ENCODE data around the gene ITPR1.

ITPR1 gene

GRCh38 chr3:4508048-4508981, 15.2 kb downstream of the ITPR1 start:
- 60% methylated on average over 5 of the region's 8 CpGs for WGBS (ENCODE audit: insufficient coverage)
- H3K4me1 ChIP-seq (ENCODE audit: control extremely low read depth in 1 of 4, control insufficient read depth in 4 of 4, insufficient read depth in 4 of 4, low read length in 3 of 4), result peaks cover 39 to 82% (median 61%) of the 10 kb centered on the region in 4 experiments
- no peaks in the 10 kb centered on the region for H3K9me3 ChIP-seq (ENCODE audit: control extremely low read depth in 1 of 5, control insufficient read depth in 4 of 5, insufficient read depth in 2 of 5, low read depth in 1 of 5, low read length in 4 of 5)
- no peaks in the 10 kb centered on the region for H3K27me3 ChIP-seq (replicated peaks in 2 of 5; ENCODE audit: control insufficient read depth in 4 of 5, insufficient read depth in 5 of 5, low read length in 4 of 5)
- H3K36me3 ChIP-seq (ENCODE audit: control insufficient read depth in 4 of 4, insufficient read depth in 4 of 4, low read length in 3 of 4), result peaks cover 0 to 26% (median 4%) of the 10 kb centered on the region in 4 experiments
- POLR2A ChIA-PET, result interaction anchor here (0.6 to 1.1 kb wide), 3 partner anchors 16 to 157 kb away, joined by 3 to 5 read pairs (median 4); partner anchors contain the start of gene ITPR1
- H3K27ac ChIP-seq (ENCODE audit: insufficient read depth in 1 of 2, low read depth in 1 of 2, low read length in 2 of 2, poor library complexity in 1 of 2, severe bottlenecking in 2 of 2), result peak overlapping the region in 1 of 2 experiments; percentile 64
- H3K4me3 ChIP-seq (ENCODE audit: control insufficient read depth in 1 of 7, extremely low read depth in 1 of 7, insufficient read depth in 4 of 7, low read depth in 2 of 7, low read length in 6 of 7), result peak overlapping the region in 2 of 7 experiments; percentile 19 to 26
- DNase-seq, result peak in 2 of 3 donors; percentile 55 to 72
- CTCF ChIA-PET, result interaction anchor here (1.0 to 10.3 kb wide), 11 partner anchors 9 to 158 kb away, joined by 3 to 80 read pairs (median 4); partner anchors contain the start of gene ITPR1

- Histone ChIP-seq H3K4me3 (ENCODE audit: control insufficient read depth in 1 of 7, extremely low read depth in 1 of 7, insufficient read depth in 4 of 7, low read depth in 2 of 7, low read length in 6 of 7) (no peak overlapping the region), H3K4me1 (ENCODE audit: control extremely low read depth in 1 of 4, control insufficient read depth in 4 of 4, insufficient read depth in 4 of 4, low read length in 3 of 4) (peaks cover 36 to 76% (median 54%) of the 10 kb centered on the region in 4 experiments), H3K27ac (ENCODE audit: insufficient read depth in 1 of 2, low read depth in 1 of 2, low read length in 2 of 2, poor library complexity in 1 of 2, severe bottlenecking in 2 of 2) (no peak overlapping the region), H3K36me3 (ENCODE audit: control insufficient read depth in 4 of 4, insufficient read depth in 4 of 4, low read length in 3 of 4) (peaks cover 0 to 26% (median 4%) of the 10 kb centered on the region in 4 experiments), H3K9me3 (ENCODE audit: control extremely low read depth in 1 of 5, control insufficient read depth in 4 of 5, insufficient read depth in 2 of 5, low read depth in 1 of 5, low read length in 4 of 5) (no peaks in the 10 kb centered on the region), H3K27me3 (replicated peaks in 2 of 5; ENCODE audit: control insufficient read depth in 4 of 5, insufficient read depth in 5 of 5, low read length in 4 of 5) (no peaks in the 10 kb centered on the region)
- ChIA-PET CTCF (interaction anchor here (1.0 to 10.3 kb wide), 7 partner anchors 8 to 158 kb away, joined by 3 to 80 read pairs (median 4); partner anchors contain the start of gene ITPR1), POLR2A (interaction anchor here (0.6 kb wide), 1 partner anchor 62 kb away, joined by 4 read pairs; no protein-coding TSS in a partner anchor)
- DNase-seq, result no peak
These were observed 15.9 kb downstream of the ITPR1 start for GRCh38 chr3:4509043-4509442.

- ChIA-PET CTCF (interaction anchor here (1.1 to 10.3 kb wide), 7 partner anchors 7 to 159 kb away, joined by 3 to 80 read pairs (median 4); no protein-coding TSS in a partner anchor), POLR2A (interaction anchor here (0.6 to 3.2 kb wide), 2 partner anchors 9 to 17 kb away, joined by 5 to 12 read pairs; partner anchors contain the start of gene ITPR1)
- no peak overlapping the region for H3K27ac ChIP-seq (ENCODE audit: insufficient read depth in 1 of 2, low read depth in 1 of 2, low read length in 2 of 2, poor library complexity in 1 of 2, severe bottlenecking in 2 of 2)
- H3K36me3 ChIP-seq (ENCODE audit: control insufficient read depth in 4 of 4, insufficient read depth in 4 of 4, low read length in 3 of 4), result peaks cover 2 to 26% (median 4%) of the 10 kb centered on the region in 4 experiments
- H3K4me3 ChIP-seq (ENCODE audit: control insufficient read depth in 1 of 7, extremely low read depth in 1 of 7, insufficient read depth in 4 of 7, low read depth in 2 of 7, low read length in 6 of 7), result no peak overlapping the region
- 93% methylated on average over 4 of the region's 5 CpGs for WGBS (ENCODE audit: insufficient coverage)
- peaks cover 29 to 76% (median 53%) of the 10 kb centered on the region in 4 experiments for H3K4me1 ChIP-seq (ENCODE audit: control extremely low read depth in 1 of 4, control insufficient read depth in 4 of 4, insufficient read depth in 4 of 4, low read length in 3 of 4)
- no peaks in the 10 kb centered on the region for H3K27me3 ChIP-seq (replicated peaks in 2 of 5; ENCODE audit: control insufficient read depth in 4 of 5, insufficient read depth in 5 of 5, low read length in 4 of 5)
- DNase-seq, result no peak
- H3K9me3 ChIP-seq (ENCODE audit: control extremely low read depth in 1 of 5, control insufficient read depth in 4 of 5, insufficient read depth in 2 of 5, low read depth in 1 of 5, low read length in 4 of 5), result no peaks in the 10 kb centered on the region
These were observed 17.0 kb downstream of the ITPR1 start for GRCh38 chr3:4509983-4510755.

- CTCF ChIA-PET, result interaction anchor here (0.8 to 10.3 kb wide), 7 partner anchors 6 to 161 kb away, joined by 3 to 80 read pairs (median 4); partner anchors contain the start of gene ITPR1
- POLR2A ChIA-PET, result interaction anchor here (3.2 kb wide), 1 partner anchor 18 kb away, joined by 12 read pairs; the partner anchor contains the start of gene ITPR1
These were observed 18.5 kb downstream of the ITPR1 start for GRCh38 chr3:4511491-4512262.

GRCh38 chr3:4512895-4513616, 19.9 kb downstream of the ITPR1 start:
- Histone ChIP-seq H3K4me3 (ENCODE audit: control insufficient read depth in 1 of 7, extremely low read depth in 1 of 7, insufficient read depth in 4 of 7, low read depth in 2 of 7, low read length in 6 of 7) (peak overlapping the region in 1 of 7 experiments; percentile 0), H3K4me1 (ENCODE audit: control extremely low read depth in 1 of 4, control insufficient read depth in 4 of 4, insufficient read depth in 4 of 4, low read length in 3 of 4) (peaks cover 18 to 76% (median 56%) of the 10 kb centered on the region in 4 experiments), H3K27ac (ENCODE audit: insufficient read depth in 1 of 2, low read depth in 1 of 2, low read length in 2 of 2, poor library complexity in 1 of 2, severe bottlenecking in 2 of 2) (peak overlapping the region in 1 of 2 experiments; percentile 39), H3K27me3 (replicated peaks in 2 of 5; ENCODE audit: control insufficient read depth in 4 of 5, insufficient read depth in 5 of 5, low read length in 4 of 5) (no peaks in the 10 kb centered on the region), H3K36me3 (ENCODE audit: control insufficient read depth in 4 of 4, insufficient read depth in 4 of 4, low read length in 3 of 4) (peaks cover 0 to 26% (median 4%) of the 10 kb centered on the region in 4 experiments), H3K9me3 (ENCODE audit: control extremely low read depth in 1 of 5, control insufficient read depth in 4 of 5, insufficient read depth in 2 of 5, low read depth in 1 of 5, low read length in 4 of 5) (no peaks in the 10 kb centered on the region)
- peak in 1 of 3 donors; percentile 72 for DNase-seq
- POLR2A ChIA-PET, result interaction anchor here (0.9 to 3.2 kb wide), 3 partner anchors 18 to 22 kb away, joined by 3 to 12 read pairs (median 3); partner anchors contain the start of gene ITPR1
- 46% methylated on average over 8 of the region's 15 CpGs for WGBS (ENCODE audit: insufficient coverage)
- CTCF ChIA-PET, result interaction anchor here (0.8 to 2.0 kb wide), 7 partner anchors 10 to 121 kb away, joined by 3 to 5 read pairs (median 4); partner anchors contain the start of gene ITPR1

More at GRCh38 chr3:4511491-4512262, 18.5 kb downstream of the ITPR1 start:
- peak overlapping the region in 1 of 2 experiments; percentile 22 for H3K27ac ChIP-seq (ENCODE audit: insufficient read depth in 1 of 2, low read depth in 1 of 2, low read length in 2 of 2, poor library complexity in 1 of 2, severe bottlenecking in 2 of 2)
- H3K4me3 ChIP-seq (ENCODE audit: control insufficient read depth in 1 of 7, extremely low read depth in 1 of 7, insufficient read depth in 4 of 7, low read depth in 2 of 7, low read length in 6 of 7), result no peak overlapping the region
- H3K36me3 ChIP-seq (ENCODE audit: control insufficient read depth in 4 of 4, insufficient read depth in 4 of 4, low read length in 3 of 4), result peaks cover 0 to 26% (median 4%) of the 10 kb centered on the region in 4 experiments
- H3K27me3 ChIP-seq (replicated peaks in 2 of 5; ENCODE audit: control insufficient read depth in 4 of 5, insufficient read depth in 5 of 5, low read length in 4 of 5), result no peaks in the 10 kb centered on the region
- WGBS (ENCODE audit: insufficient coverage), result 100% methylated on average over 6 of the region's 7 CpGs
- DNase-seq, result no peak
- H3K9me3 ChIP-seq (ENCODE audit: control extremely low read depth in 1 of 5, control insufficient read depth in 4 of 5, insufficient read depth in 2 of 5, low read depth in 1 of 5, low read length in 4 of 5), result no peaks in the 10 kb centered on the region
- peaks cover 19 to 76% (median 55%) of the 10 kb centered on the region in 4 experiments for H3K4me1 ChIP-seq (ENCODE audit: control extremely low read depth in 1 of 4, control insufficient read depth in 4 of 4, insufficient read depth in 4 of 4, low read length in 3 of 4)
